Endothelial cell of umbilical vein (primary cell): ENCODE data around the gene LCN12. TPM values are rescaled to one million over a fixed set of nuclear protein-coding genes. Genes with fewer than 3 reads are reported as not detected.

Experiments
- BruUV-seq: library from RNA; stranded (reverse); fragments of 400-500 nt; replicated peaks from 2 replicates; lab custom pipeline; 2021; lab: Mats Ljungman, UMichigan
- CTCF ChIA-PET: fragments of 300-600, 350-600 bp; sonication (Branson Sonifier 250); formaldehyde crosslinking; loops from one replicate; lab custom pipeline; 2021; ENCODE audit warnings: antibody characterized with exemption, inconsistent platforms; lab: Charles Lee
- POLR2A ChIA-PET: fragments of 300-600, 350-600 bp; sonication (Branson Sonifier 250); formaldehyde crosslinking; loops from one replicate; lab custom pipeline; 2021; ENCODE audit warnings: antibody characterized with exemption, inconsistent platforms; lab: Charles Lee
- DNase-seq: peaks from one replicate; pipeline ENCODE4 v3.0.0-alpha.2; 2011; ENCODE audit warnings: low read depth, low spot score
- FAIRE-seq: peaks from 2 replicates; lab custom pipeline; 2011; peaks lifted over from hg19 to GRCh38; lab: Jason Lieb, UNC
- H2AFZ ChIP-seq: 2 replicates; pipeline ENCODE4 v1.6.0; 2012; ENCODE audit warnings: low read depth, low read length, control low read depth, inconsistent platforms
- H3K27ac ChIP-seq: 2 replicates; pipeline ENCODE4 v1.5.1; 2011; ENCODE audit warnings: low read depth, mild to moderate bottlenecking, control low read depth, low read length, moderate library complexity; ENCODE audit not compliant: insufficient read depth
- H3K27me3 ChIP-seq, 2 experiments: 2 replicates each; pipeline versions ENCODE4 v1.6.0 to v1.6.1; 2011; ENCODE audit warnings: low read length in 2 of 2, mixed read lengths in 1 of 2; ENCODE audit not compliant: control insufficient read depth in 2 of 2, insufficient read depth in 2 of 2
- H3K36me3 ChIP-seq, 2 experiments: 2 replicates in 1 of 2; 3 replicates in 1 of 2; pipeline ENCODE4 v1.5.1; 2011; ENCODE audit warnings: low read length in 2 of 2, mild to moderate bottlenecking in 1 of 2, moderate library complexity in 1 of 2; ENCODE audit not compliant: control insufficient read depth in 2 of 2, insufficient read depth in 2 of 2; ENCODE audit errors: extremely low read depth in 1 of 2
- H3K4me1 ChIP-seq: 3 replicates; pipeline ENCODE4 v1.5.1; 2011; ENCODE audit warnings: mild to moderate bottlenecking, low read length; ENCODE audit not compliant: control insufficient read depth, insufficient read depth; ENCODE audit errors: extremely low read depth
- H3K4me2 ChIP-seq: 2 replicates; pipeline ENCODE4 v1.6.1; 2011; ENCODE audit warnings: low read length, control low read depth, mixed read lengths; ENCODE audit not compliant: insufficient read depth
- H3K4me3 ChIP-seq, 3 experiments: fragments of 200-600 bp in 1 of 3; sonication (generic), shearing (Covaris generic) in 1 of 3; replicated peaks in 1 of 3; 2 replicates each; pipeline ENCODE4 v1.5.1; 2011 to 2016; ENCODE audit warnings: control low read depth in 3 of 3, low read length in 3 of 3, mild to moderate bottlenecking in 2 of 3, inconsistent platforms in 1 of 3, low read depth in 1 of 3, moderate library complexity in 1 of 3; ENCODE audit not compliant: insufficient read depth in 1 of 3
- H3K79me2 ChIP-seq: 2 replicates; pipeline ENCODE4 v1.6.0; 2012; ENCODE audit warnings: low read length, inconsistent platforms; ENCODE audit not compliant: control insufficient read depth, insufficient read depth
- H3K9ac ChIP-seq: replicated peaks from 2 replicates; pipeline ENCODE3; 2011; ENCODE audit warnings: low read length, control low read depth; ENCODE audit not compliant: insufficient read depth; ENCODE audit errors: extremely low read depth
- H3K9me1 ChIP-seq: replicated peaks from 3 replicates; pipeline ENCODE4 v1.6.0; 2011; ENCODE audit warnings: mild to moderate bottlenecking, low read length; ENCODE audit not compliant: control insufficient read depth, insufficient read depth; ENCODE audit errors: extremely low read depth
- H3K9me3 ChIP-seq: replicated peaks from 2 replicates; pipeline ENCODE4 v1.5.1; 2012; ENCODE audit warnings: low read length, inconsistent platforms; ENCODE audit not compliant: control insufficient read depth, insufficient read depth
- H4K20me1 ChIP-seq: replicated peaks from 2 replicates; pipeline ENCODE3; 2011; ENCODE audit warnings: mild to moderate bottlenecking, low read length; ENCODE audit not compliant: control insufficient read depth, insufficient read depth; ENCODE audit errors: extremely low read depth
- EZH2 ChIP-seq: IDR thresholded peaks from 2 replicates; pipeline ENCODE4 v1.6.1; 2012; ENCODE audit warnings: borderline replicate concordance, low read depth, mild to moderate bottlenecking, moderate library complexity, low read length, inconsistent platforms; ENCODE audit not compliant: severe bottlenecking
- FOS ChIP-seq: IDR thresholded peaks from 2 replicates; pipeline ENCODE4 v1.6.1; 2011; ENCODE audit warnings: mild to moderate bottlenecking, low read length, moderate library complexity, borderline replicate concordance; ENCODE audit not compliant: insufficient read depth
- GATA2 ChIP-seq: IDR thresholded peaks from 2 replicates; pipeline ENCODE4 v1.7.0; 2011; ENCODE audit warnings: low read depth, mild to moderate bottlenecking, moderate library complexity, mixed read lengths, low read length; ENCODE audit not compliant: insufficient read length, insufficient read depth
- JUN ChIP-seq: IDR thresholded peaks from 2 replicates; pipeline ENCODE4 v1.6.1; 2011; ENCODE audit warnings: borderline replicate concordance, low read depth; ENCODE audit not compliant: insufficient read length, insufficient read depth
- MYC ChIP-seq: IDR thresholded peaks from one replicate; pipeline ENCODE4 v1.6.1; 2011; ENCODE audit warnings: mild to moderate bottlenecking, low read depth, low read length
- POLR2A ChIP-seq: IDR thresholded peaks from 2 replicates; pipeline ENCODE4 v1.6.1; 2012; ENCODE audit warnings: low read depth, mild to moderate bottlenecking, control low read depth, low read length
- POLR2AphosphoS5 ChIP-seq: IDR thresholded peaks from 2 replicates; pipeline ENCODE4 v1.6.1; 2012; ENCODE audit warnings: low read depth, mild to moderate bottlenecking, control low read depth, low read length, moderate library complexity; ENCODE audit not compliant: insufficient read depth
- dilution Hi-C: fragments of 300-500 bp; cut with MboI; formaldehyde crosslinking; loops from one replicate; pipeline ENCODE4 v1.15.0; 2019; ENCODE audit warnings: low sequenced_read_pairs; ENCODE audit not compliant: extremely low pct_ligation_motif_present
- intact Hi-C: fragments of 100-400 bp; cut with micrococcal nuclease; formaldehyde crosslinking; loops from one replicate; pipeline ENCODE4 v1.10.0; 2022
- polyA plus RNA-seq, 4 experiments: library from polyadenylated mRNA; depleted of rRNA in 3 of 4; stranded (reverse) in 3 of 4; unstranded in 1 of 4; fragments of >200 nt; gene quantifications; 2 replicates each; pipeline versions ENCODE4 v1.2.1 to v1.2.3, GENCODE V29; 2011 to 2012; ENCODE audit warnings: missing spikeins in 1 of 4
- total RNA-seq: library from RNA; stranded (reverse); gene quantifications from 2 replicates; pipeline ENCODE4 v1.2.3, GENCODE V29; 2021
- TF ChIP-seq, protein P1 (sequence below), 2 donors: IDR thresholded peaks; 1 replicate in 1 of 2; 2 replicates in 1 of 2; pipeline ENCODE4 v1.5.1; 2011; ENCODE audit warnings: low read length in 2 of 2, mild to moderate bottlenecking in 2 of 2, moderate library complexity in 2 of 2, control low read depth in 1 of 2, inconsistent platforms in 1 of 2, low read depth in 1 of 2; ENCODE audit not compliant: insufficient read depth in 1 of 2; ENCODE audit errors: extremely low read depth in 1 of 2
- TF ChIP-seq, protein P2 (sequence below): IDR thresholded peaks from 2 replicates; pipeline ENCODE4 v1.6.1; 2011; ENCODE audit not compliant: insufficient read depth, insufficient read length

LCN12 gene
- total and polyA plus RNA-seq, 2 donors (not counting 3 experiments of a cell fraction or from before 2014, with no cell fraction given) = 0.35 to 0.52 TPM

DNA sequence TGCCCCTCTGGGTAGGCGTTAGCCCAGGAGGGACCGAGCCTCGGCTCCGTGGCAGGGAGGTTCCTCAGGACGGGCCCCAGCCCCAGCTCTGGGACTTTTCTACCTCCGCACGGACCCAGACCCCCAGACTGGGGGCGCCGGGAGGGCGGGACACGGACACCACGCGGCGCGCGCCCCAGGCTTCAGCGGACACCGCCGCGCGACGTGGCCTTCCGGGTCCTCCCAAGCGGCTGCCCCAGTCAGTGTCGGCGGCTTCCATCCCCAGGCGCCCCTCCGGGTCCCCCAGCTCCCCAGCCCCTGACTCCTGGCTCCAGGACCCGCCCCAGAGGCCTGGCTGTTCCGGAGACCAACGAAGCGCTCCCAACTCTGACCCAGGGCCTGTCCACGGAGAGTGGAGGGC is 33.8 kb downstream of the LCN12 start:
- no peak overlapping the region for H3K27ac ChIP-seq
- H4K20me1 ChIP-seq = no peaks in the 10 kb centered on the region
- intact Hi-C loops (no loop called here), dilution Hi-C loops (no loop called here)
- TF ChIP-seq POLR2A (no peak), FOS (no peak), GATA2 (no peak)
- ChIA-PET POLR2A (no interaction called here), CTCF (interaction anchor here (1.3 kb wide), 1 partner anchor 38 kb away, joined by 3 read pairs; no protein-coding TSS in a partner anchor)
- no peak overlapping the region for H3K4me2 ChIP-seq
- H3K79me2 ChIP-seq = no peaks in the 10 kb centered on the region
- H3K4me1 ChIP-seq = peaks cover 4% of the 10 kb centered on the region
- DNase-seq (no peak), FAIRE-seq (no peak)
- H3K27me3 ChIP-seq = peaks cover 3 to 10% of the 10 kb centered on the region in 2 experiments
- BruUV-seq = no TSS peak
- H3K36me3 ChIP-seq = no peaks in the 10 kb centered on the region
- H3K4me3 ChIP-seq = no peak overlapping the region
- no peaks in the 10 kb centered on the region for H3K9me3 ChIP-seq
- no peaks in the 10 kb centered on the region for H3K9me1 ChIP-seq
- no peak overlapping the region for H3K9ac ChIP-seq
- H2AFZ ChIP-seq = no peak overlapping the region

DNA sequence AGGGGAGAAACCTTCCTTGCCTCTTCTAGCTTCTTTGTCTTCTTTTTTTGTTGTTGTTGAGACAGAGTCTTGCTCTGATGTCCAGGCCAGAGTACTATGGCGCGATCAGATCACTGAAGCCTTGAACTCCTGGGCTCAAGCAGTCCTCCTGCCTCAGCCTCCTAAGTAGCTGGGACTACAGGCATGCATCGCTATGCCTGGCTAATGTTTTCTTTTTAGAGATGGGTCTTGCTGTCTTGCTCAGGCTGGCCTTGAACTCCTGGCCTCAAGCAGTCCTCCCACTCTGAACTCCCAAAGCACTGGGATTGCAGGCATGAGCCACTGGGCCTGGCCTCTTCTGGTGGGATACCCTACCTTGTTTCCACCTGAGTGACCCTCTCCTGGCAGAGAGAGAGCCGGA is 36.8 kb downstream of the LCN12 start:
- no peak for TF ChIP-seq EZH2
- TF ChIP-seq JUN = no peak
- TF ChIP-seq, protein P1, sequence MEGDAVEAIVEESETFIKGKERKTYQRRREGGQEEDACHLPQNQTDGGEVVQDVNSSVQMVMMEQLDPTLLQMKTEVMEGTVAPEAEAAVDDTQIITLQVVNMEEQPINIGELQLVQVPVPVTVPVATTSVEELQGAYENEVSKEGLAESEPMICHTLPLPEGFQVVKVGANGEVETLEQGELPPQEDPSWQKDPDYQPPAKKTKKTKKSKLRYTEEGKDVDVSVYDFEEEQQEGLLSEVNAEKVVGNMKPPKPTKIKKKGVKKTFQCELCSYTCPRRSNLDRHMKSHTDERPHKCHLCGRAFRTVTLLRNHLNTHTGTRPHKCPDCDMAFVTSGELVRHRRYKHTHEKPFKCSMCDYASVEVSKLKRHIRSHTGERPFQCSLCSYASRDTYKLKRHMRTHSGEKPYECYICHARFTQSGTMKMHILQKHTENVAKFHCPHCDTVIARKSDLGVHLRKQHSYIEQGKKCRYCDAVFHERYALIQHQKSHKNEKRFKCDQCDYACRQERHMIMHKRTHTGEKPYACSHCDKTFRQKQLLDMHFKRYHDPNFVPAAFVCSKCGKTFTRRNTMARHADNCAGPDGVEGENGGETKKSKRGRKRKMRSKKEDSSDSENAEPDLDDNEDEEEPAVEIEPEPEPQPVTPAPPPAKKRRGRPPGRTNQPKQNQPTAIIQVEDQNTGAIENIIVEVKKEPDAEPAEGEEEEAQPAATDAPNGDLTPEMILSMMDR (IDR thresholded peaks at IDR 0.05; ENCODE audit: extremely low read depth in 1 of 2, insufficient read depth in 1 of 2, low read depth in 1 of 2, low read length in 2 of 2) = no peak
- no peak for TF ChIP-seq GATA2
- TF ChIP-seq FOS = no peak
- TF ChIP-seq POLR2AphosphoS5 = no peak
- TF ChIP-seq, protein P2, sequence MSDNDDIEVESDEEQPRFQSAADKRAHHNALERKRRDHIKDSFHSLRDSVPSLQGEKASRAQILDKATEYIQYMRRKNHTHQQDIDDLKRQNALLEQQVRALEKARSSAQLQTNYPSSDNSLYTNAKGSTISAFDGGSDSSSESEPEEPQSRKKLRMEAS = no peak
- no peak for TF ChIP-seq POLR2A
- no peak for TF ChIP-seq MYC
- Histone ChIP-seq H3K4me1 (peaks cover 7% of the 10 kb centered on the region), H4K20me1 (no peaks in the 10 kb centered on the region), H3K27me3 (peaks cover 3 to 10% of the 10 kb centered on the region in 2 experiments), H3K4me3 (no peak overlapping the region), H3K36me3 (no peaks in the 10 kb centered on the region), H3K4me2 (no peak overlapping the region), H3K9ac (no peak overlapping the region), H3K9me1 (no peaks in the 10 kb centered on the region), H3K79me2 (peaks cover 9% of the 10 kb centered on the region), H3K27ac (no peak overlapping the region), H3K9me3 (no peaks in the 10 kb centered on the region), H2AFZ (no peak overlapping the region)
- POLR2A ChIA-PET = no interaction called here
- dilution Hi-C loops (no loop called here), intact Hi-C loops (no loop called here)
- FAIRE-seq = no peak
- BruUV-seq = no TSS peak
- CTCF ChIA-PET = no interaction called here
- DNase-seq = no peak
